HG03469 (cell line): Measurements from ENCODE around the gene VPS45.
A peak's percentile ranks its signal among the peaks of the same experiment; 100 is the strongest.
"Not testable (repeated sequence)": the region's sequence is repeated elsewhere in the genome, so short reads cannot be mapped to it uniquely, and the experiment has no call there.

Source experiments
- ATAC-seq: cut with Tn5 transposase; IDR thresholded peaks from one replicate; pipeline ENCODE4 v1.9.1; 2021; ENCODE audit warnings: mild to moderate bottlenecking, moderate library complexity, moderate number of reproducible peaks; ENCODE audit not compliant: unreplicated experiment

The VPS45 gene

GRCh38 chr1:150067184-150068108 is at the start of gene VPS45:
VPS45 (plus strand) TSS chr1:150067776; CDS start chr1:150067858, 82 bp downstream.
- peak; percentile 73 for ATAC-seq

- ATAC-seq, result no peak
Measured at GRCh38 chr1:150018165-150018564, 49.4 kb upstream of the VPS45 start.

GRCh38 chr1:150020711-150021110 is 46.9 kb upstream of the VPS45 start:
- no peak for ATAC-seq

GRCh38 chr1:150021191-150021694 is 46.3 kb upstream of the VPS45 start:
- ATAC-seq, result no peak

- ATAC-seq, result no peak
Measured at GRCh38 chr1:150022357-150022756, 45.2 kb upstream of the VPS45 start.

- ATAC-seq, result no peak
Measured at GRCh38 chr1:150024156-150024555, 43.4 kb upstream of the VPS45 start.

- no peak for ATAC-seq
Measured at GRCh38 chr1:150028322-150028721, 39.3 kb upstream of the VPS45 start.

GRCh38 chr1:150034336-150034735 is 33.2 kb upstream of the VPS45 start:
- no peak for ATAC-seq

- ATAC-seq, result no peak
Measured at GRCh38 chr1:150049926-150050325, 17.6 kb upstream of the VPS45 start.

GRCh38 chr1:150051089-150051373 is 16.5 kb upstream of the VPS45 start:
- ATAC-seq, result no peak

GRCh38 chr1:150051905-150052412 is 15.6 kb upstream of the VPS45 start:
- not testable (repeated sequence) for ATAC-seq

- ATAC-seq, result no peak
Measured at GRCh38 chr1:150053926-150054325, 13.7 kb upstream of the VPS45 start.

- ATAC-seq, result not testable (repeated sequence)
Measured at GRCh38 chr1:150055507-150055906, 12.1 kb upstream of the VPS45 start.

GRCh38 chr1:150056407-150056806 is 11.2 kb upstream of the VPS45 start:
- no peak for ATAC-seq

GRCh38 chr1:150060260-150060659 is 7.3 kb upstream of the VPS45 start:
- no peak for ATAC-seq

- no peak for ATAC-seq
Measured at GRCh38 chr1:150061632-150062101, 5.9 kb upstream of the VPS45 start.

- no peak for ATAC-seq
Measured at GRCh38 chr1:150062113-150062512, 5.5 kb upstream of the VPS45 start.

GRCh38 chr1:150065184-150065871 is 2.2 kb upstream of the VPS45 start:
- no peak for ATAC-seq

- no peak for ATAC-seq
Measured at GRCh38 chr1:150066328-150066727, 1.2 kb upstream of the VPS45 start.

GRCh38 chr1:150066838-150067183 is 765 bp upstream of the VPS45 start:
- ATAC-seq, result peak; percentile 16

GRCh38 chr1:150068109-150068435 is 496 bp downstream of the VPS45 start:
- no peak for ATAC-seq

GRCh38 chr1:150069923-150070322 is 2.3 kb downstream of the VPS45 start:
- ATAC-seq, result no peak
